GM23338 (cell line): ENCODE results near the gene APOBEC3F. TPM values are rescaled to one million over a fixed set of nuclear protein-coding genes. Genes with fewer than 3 reads are reported as not detected.
"Not testable (repeated sequence)": the region's sequence is repeated elsewhere in the genome, so short reads cannot be mapped to it uniquely, and the experiment has no call there.

Experiments used
- ATAC-seq: fragments of 200-7000 bp; cut with Tn5 transposase; 3 replicates; pipeline ENCODE4 v1.9.1; 2020
- DNase-seq: peaks from one replicate; pipeline ENCODE4 v3.0.0-alpha.2; 2015; ENCODE audit warnings: low spot score
- H2AFZ ChIP-seq: fragments of 200-600 bp; sonication (generic); 2 replicates; pipeline ENCODE4 v1.8.0; 2016; ENCODE audit warnings: antibody characterized with exemption, mild to moderate bottlenecking, moderate library complexity
- H3F3A ChIP-seq: fragments of 200-600 bp; sonication (generic); replicated peaks from 2 replicates; pipeline ENCODE4 v1.8.0; 2017; ENCODE audit warnings: antibody characterized with exemption, mixed run types, low read depth
- H3K27ac ChIP-seq: fragments of 200-600 bp; sonication (generic); 2 replicates; pipeline ENCODE4 v1.6.1; 2016; ENCODE audit warnings: low read depth
- H3K27me3 ChIP-seq: fragments of 200-600 bp; sonication (generic); 2 replicates; pipeline ENCODE4 v1.8.0; 2016; ENCODE audit warnings: mild to moderate bottlenecking, mixed run types, moderate library complexity; ENCODE audit not compliant: insufficient read depth
- H3K36me3 ChIP-seq: fragments of 200-600 bp; sonication (generic); 2 replicates; pipeline ENCODE4 v1.8.0; 2016; ENCODE audit warnings: mild to moderate bottlenecking; ENCODE audit not compliant: insufficient read depth
- H3K4me1 ChIP-seq: fragments of 200-600 bp; sonication (generic); 2 replicates; pipeline ENCODE4 v1.8.0; 2016; ENCODE audit warnings: mild to moderate bottlenecking, moderate library complexity; ENCODE audit not compliant: insufficient read depth
- H3K4me2 ChIP-seq: fragments of 200-600 bp; sonication (generic); 2 replicates; pipeline ENCODE4 v1.7.1; 2017; ENCODE audit warnings: mixed run types
- H3K4me3 ChIP-seq: fragments of 200-600 bp; sonication (generic); 2 replicates; pipeline ENCODE4 v1.6.1; 2016; ENCODE audit warnings: mixed run types
- H3K79me2 ChIP-seq: fragments of 200-600 bp; sonication (generic); replicated peaks from 2 replicates; pipeline ENCODE4 v1.8.0; 2017; ENCODE audit warnings: mild to moderate bottlenecking; ENCODE audit not compliant: insufficient read depth
- H3K9me2 ChIP-seq: fragments of 200-600 bp; sonication (generic); 2 replicates; pipeline ENCODE4 v1.8.0; 2017; ENCODE audit not compliant: insufficient read depth
- H4K20me1 ChIP-seq: fragments of 200-600 bp; sonication (generic); replicated peaks from 2 replicates; pipeline ENCODE4 v1.8.0; 2017; ENCODE audit warnings: mild to moderate bottlenecking; ENCODE audit not compliant: insufficient read depth
- H3K27ac Mint-ChIP-seq: 2 replicates; pipeline ENCODE4 v1.8.0; 2020; ENCODE audit warnings: inconsistent platforms, mild to moderate bottlenecking, moderate library complexity, mixed read lengths
- H3K27me3 Mint-ChIP-seq: 3 replicates; pipeline ENCODE4 v1.8.0; 2022; ENCODE audit warnings: low read depth, mild to moderate bottlenecking, moderate library complexity, mixed read lengths, inconsistent platforms; ENCODE audit not compliant: insufficient read depth, poor library complexity
- H3K36me3 Mint-ChIP-seq: 3 replicates; pipeline ENCODE4 v1.8.0; 2021; ENCODE audit warnings: low read depth, mild to moderate bottlenecking, inconsistent platforms, moderate library complexity, mixed read lengths
- H3K4me1 Mint-ChIP-seq: 3 replicates; pipeline ENCODE4 v1.8.0; 2020; ENCODE audit warnings: mild to moderate bottlenecking, inconsistent platforms, mixed read lengths
- H3K4me3 Mint-ChIP-seq: 3 replicates; pipeline ENCODE4 v1.8.0; 2021; ENCODE audit warnings: moderate library complexity, mild to moderate bottlenecking, inconsistent platforms, mixed read lengths
- H3K9me3 Mint-ChIP-seq: 3 replicates; pipeline ENCODE4 v1.8.0; 2020; ENCODE audit warnings: moderate library complexity, mild to moderate bottlenecking, inconsistent platforms, mixed read lengths
- CREB1 ChIP-seq: fragments of 250-450 bp; sonication (Bioruptor Pico); IDR thresholded peaks from 2 replicates; pipeline ENCODE4 v1.5.0; 2020; ENCODE audit warnings: low read depth, mild to moderate bottlenecking, moderate library complexity
- ETS1 ChIP-seq: IDR thresholded peaks from 2 replicates; pipeline ENCODE4 v1.6.1; 2016; ENCODE audit warnings: antibody characterized with exemption
- EZH2phosphoT487 ChIP-seq: fragments of 200-600 bp; sonication (generic); IDR thresholded peaks from one replicate; pipeline ENCODE4 v1.8.1; 2018; ENCODE audit warnings: antibody characterized with exemption; ENCODE audit not compliant: unreplicated experiment
- JUNB ChIP-seq: IDR thresholded peaks from one replicate; pipeline ENCODE4 v1.6.1; 2016; ENCODE audit warnings: antibody characterized with exemption; ENCODE audit not compliant: unreplicated experiment
- NANOG ChIP-seq: IDR thresholded peaks from 2 replicates; pipeline ENCODE4 v1.6.1; 2016; ENCODE audit warnings: antibody characterized with exemption, borderline replicate concordance
- POLR2AphosphoS5 ChIP-seq: IDR thresholded peaks from 2 replicates; pipeline ENCODE4 v1.6.1; 2016; ENCODE audit warnings: antibody characterized with exemption, low read depth
- REST ChIP-seq: IDR thresholded peaks from one replicate; pipeline ENCODE4 v1.6.1; 2018; ENCODE audit warnings: antibody characterized with exemption; ENCODE audit not compliant: unreplicated experiment
- STAT1 ChIP-seq: IDR thresholded peaks from one replicate; pipeline ENCODE4 v1.6.1; 2016; ENCODE audit warnings: antibody characterized with exemption; ENCODE audit not compliant: unreplicated experiment
- ZNF462 ChIP-seq: fragments of 250-450 bp; sonication (Bioruptor Pico); IDR thresholded peaks from 2 replicates; pipeline ENCODE4 v1.5.0; 2020; ENCODE audit warnings: mild to moderate bottlenecking, moderate library complexity
- polyA plus RNA-seq: library from polyadenylated mRNA; unstranded; fragments of >200 nt; fragmentation: Nextera tagmentation; extraction: Ambion mirVana; gene quantifications from 2 replicates; pipeline ENCODE4 v1.2.1, GENCODE V29; 2016
- total RNA-seq: library from RNA; depleted of rRNA; stranded (reverse); fragments of >200 nt; shearing (Covaris generic); gene quantifications from 2 replicates; pipeline ENCODE4 v1.2.3, GENCODE V29; 2014

The APOBEC3F gene
- total and polyA plus RNA-seq, 2 experiments from 2014 or later, result 3.4 TPM

GRCh38 chr22:39020021-39020651, 20.5 kb upstream of the APOBEC3F start:
- peaks cover 22% of the 10 kb centered on the region for H3K27me3 Mint-ChIP-seq
- peak overlapping the region; percentile 70 for H3K4me3 Mint-ChIP-seq
- Histone ChIP-seq H3K4me2 (peak overlapping the region; percentile 76), H3K79me2 (peaks cover 17% of the 10 kb centered on the region), H3K4me3 (peak overlapping the region; percentile 41), H3K4me1 (peaks cover 51% of the 10 kb centered on the region), H3K27ac (peak overlapping the region; percentile 91), H3F3A (peaks cover 12% of the 10 kb centered on the region; the same call in 1 of the 2 replicates)
- peak; percentile 51 for DNase-seq
- not testable (repeated sequence) for H3K36me3 ChIP-seq, H4K20me1 ChIP-seq, H3K9me2 ChIP-seq, H3K27me3 ChIP-seq, H2AFZ ChIP-seq, H3K9me3 Mint-ChIP-seq
- TF ChIP-seq POLR2AphosphoS5, result 0 out of 2 replicates have a peak, but pooled peaks have one; percentile 44
- peak overlapping the region; percentile 90 for H3K27ac Mint-ChIP-seq
- H3K36me3 Mint-ChIP-seq, result peaks cover 28% of the 10 kb centered on the region
- peak; percentile 6 for ATAC-seq
- peaks cover 63% of the 10 kb centered on the region for H3K4me1 Mint-ChIP-seq

- H4K20me1 ChIP-seq, result no peaks in the 10 kb centered on the region
- H3K9me2 ChIP-seq, result no peaks in the 10 kb centered on the region
- ATAC-seq (no peak), DNase-seq (no peak)
- no peaks in the 10 kb centered on the region for H3K27me3 ChIP-seq
- no peaks in the 10 kb centered on the region; the same call in 1 of the 2 replicates for H3K36me3 ChIP-seq
- peaks cover 48% of the 10 kb centered on the region for H3K4me1 ChIP-seq
- peaks cover 66% of the 10 kb centered on the region for H3K4me1 Mint-ChIP-seq
- H3K27ac ChIP-seq, result peak overlapping the region; percentile 88; the same call in 1 of the 2 replicates
- H3K27ac Mint-ChIP-seq, result peak overlapping the region; percentile 83; the same call in 1 of the 2 replicates
- no peaks in the 10 kb centered on the region; the same call in 2 of the 3 replicates for H3K9me3 Mint-ChIP-seq
- peaks cover 12% of the 10 kb centered on the region; the same call in 1 of the 2 replicates for H3F3A ChIP-seq
- no peak overlapping the region; the same call in 1 of the 2 replicates for H3K4me3 ChIP-seq
- peaks cover 21% of the 10 kb centered on the region for H3K27me3 Mint-ChIP-seq
- H3K36me3 Mint-ChIP-seq, result peaks cover 30% of the 10 kb centered on the region
- H3K4me3 Mint-ChIP-seq, result peak overlapping the region; percentile 54; the same call in 1 of the 3 replicates
- H3K79me2 ChIP-seq, result peaks cover 17% of the 10 kb centered on the region
- no peak overlapping the region for H2AFZ ChIP-seq
- H3K4me2 ChIP-seq, result peak overlapping the region; percentile 64
- TF ChIP-seq CREB1, result no peak
- no peak for TF ChIP-seq ZNF462 (CRISPR knock-in tag)
- TF ChIP-seq ETS1, result no peak
- no peak for TF ChIP-seq EZH2phosphoT487
- TF ChIP-seq NANOG, result no peak
- no peak for TF ChIP-seq REST
- TF ChIP-seq JUNB, result no peak
- TF ChIP-seq STAT1, result no peak
Measured at GRCh38 chr22:39021552-39022250, 19.0 kb upstream of the APOBEC3F start.
